Lower leg skin (tissue), 3 donors: Measurements from ENCODE around the gene ZFYVE21.

Experiments
- CTCF ChIP-seq, 3 donors: fragments of 450-650 bp; IDR thresholded peaks; one replicate each; pipeline ENCODE4 v1.5.1; 2016; ENCODE audit warnings: antibody characterized with exemption in 3 of 3, mild to moderate bottlenecking in 3 of 3, moderate library complexity in 2 of 3
- POLR2A ChIP-seq, 2 donors: fragments of 450-650 bp; IDR thresholded peaks; one replicate each; pipeline ENCODE4 v1.6.1; 2016 to 2017; ENCODE audit warnings: antibody characterized with exemption in 2 of 2, mild to moderate bottlenecking in 1 of 2, moderate library complexity in 1 of 2

- TF ChIP-seq CTCF (IDR thresholded peaks at IDR 0.05) (no peak), POLR2A (IDR thresholded peaks at IDR 0.05) (no peak)
Measured at GRCh38 chr14:103699901-103700752, 15.5 kb upstream of the ZFYVE21 start.
